Esophagus mucosa (tissue), 1 donor: ENCODE results near the gene DACT1. TPM values are rescaled to one million over a fixed set of nuclear protein-coding genes. Genes with fewer than 3 reads are reported as not detected.
A peak's percentile ranks its signal among the peaks of the same experiment; 100 is the strongest.
"Not testable (repeated sequence)": the region's sequence is repeated elsewhere in the genome, so short reads cannot be mapped to it uniquely, and the experiment has no call there.

Experiments used
- ATAC-seq: fragments of 200-7000 bp; cut with Tn5 transposase; one replicate; pipeline ENCODE4 v1.9.1; 2020
- total RNA-seq: library from RNA; stranded (reverse); gene quantifications from one replicate; pipeline ENCODE4 v1.2.4, GENCODE V29; 2023
- donor health status: DM: yes; HTN: yes; CAD: no.

DACT1 gene
- 0.32 TPM for total RNA-seq

- ATAC-seq: peak; percentile 47
Observed at GRCh38 chr14:58637391-58638230, at the start of gene DACT1. Gene DACT1, plus strand, starts transcription at chr14:58637962. Its CDS starts 241 bp downstream, at chr14:58638203.

- ATAC-seq: not testable (repeated sequence)
Observed at GRCh38 chr14:58588321-58588720, 49.4 kb upstream of the DACT1 start.

GRCh38 chr14:58593977-58594376, 43.8 kb upstream of the DACT1 start:
- ATAC-seq: no peak

- no peak for ATAC-seq
Observed at GRCh38 chr14:58597041-58597440, 40.7 kb upstream of the DACT1 start.

GRCh38 chr14:58598028-58598803, 39.5 kb upstream of the DACT1 start:
- ATAC-seq: no peak

GRCh38 chr14:58598804-58599525, 38.8 kb upstream of the DACT1 start:
- no peak for ATAC-seq

- ATAC-seq: no peak
Observed at GRCh38 chr14:58599707-58600106, 38.1 kb upstream of the DACT1 start.

- ATAC-seq: no peak
Observed at GRCh38 chr14:58605465-58605864, 32.3 kb upstream of the DACT1 start.

- ATAC-seq: no peak
Observed at GRCh38 chr14:58607131-58607951, 30.4 kb upstream of the DACT1 start.

- ATAC-seq: no peak
Observed at GRCh38 chr14:58607952-58608317, 29.8 kb upstream of the DACT1 start.

- no peak for ATAC-seq
Observed at GRCh38 chr14:58617619-58618018, 20.1 kb upstream of the DACT1 start.

- ATAC-seq: no peak
Observed at GRCh38 chr14:58620011-58620410, 17.8 kb upstream of the DACT1 start.

- ATAC-seq: no peak
Observed at GRCh38 chr14:58625438-58625837, 12.3 kb upstream of the DACT1 start.

- ATAC-seq: no peak
Observed at GRCh38 chr14:58626431-58626831, 11.3 kb upstream of the DACT1 start.

- ATAC-seq: no peak
Observed at GRCh38 chr14:58628406-58628805, 9.4 kb upstream of the DACT1 start.

GRCh38 chr14:58629281-58629680, 8.5 kb upstream of the DACT1 start:
- no peak for ATAC-seq

GRCh38 chr14:58631732-58632131, 6.0 kb upstream of the DACT1 start:
- no peak for ATAC-seq

GRCh38 chr14:58633831-58634230, 3.9 kb upstream of the DACT1 start:
- no peak for ATAC-seq

GRCh38 chr14:58634406-58635090, 3.2 kb upstream of the DACT1 start:
- ATAC-seq: no peak

- ATAC-seq: no peak
Observed at GRCh38 chr14:58635091-58635830, 2.5 kb upstream of the DACT1 start.

GRCh38 chr14:58636129-58636528, 1.6 kb upstream of the DACT1 start:
- no peak for ATAC-seq
